Chondrocyte (in vitro differentiated cells): ENCODE measurements around the gene RER1. TPM values are rescaled to one million over a fixed set of nuclear protein-coding genes. Genes with fewer than 3 reads are reported as not detected.

ENCODE experiments used
- DNase-seq: peaks from one replicate; pipeline ENCODE4 v3.0.0; 2021; ENCODE audit warnings: mixed read lengths, low spot score
- H3K27ac Mint-ChIP-seq: one replicate; pipeline ENCODE4 v1.8.0; 2021; ENCODE audit warnings: mild to moderate bottlenecking, moderate library complexity, mixed read lengths; ENCODE audit not compliant: unreplicated experiment
- H3K27me3 Mint-ChIP-seq: 2 replicates; pipeline ENCODE4 v1.8.0; 2021; ENCODE audit warnings: low read depth, mixed read lengths
- H3K36me3 Mint-ChIP-seq: 2 replicates; pipeline ENCODE4 v1.8.0; 2021; ENCODE audit warnings: low read depth, mixed read lengths
- H3K4me1 Mint-ChIP-seq: 2 replicates; pipeline ENCODE4 v1.8.0; 2021; ENCODE audit warnings: low read depth, mild to moderate bottlenecking, mixed read lengths
- H3K4me3 Mint-ChIP-seq: one replicate; pipeline ENCODE4 v1.8.0; 2021; ENCODE audit warnings: mild to moderate bottlenecking, moderate library complexity, mixed read lengths; ENCODE audit not compliant: unreplicated experiment
- H3K9me3 Mint-ChIP-seq: 2 replicates; pipeline ENCODE4 v1.8.0; 2021; ENCODE audit warnings: low read depth, mixed read lengths
- total RNA-seq: library from RNA; stranded (reverse); gene quantifications from 3 replicates; pipeline ENCODE4 v1.2.1, GENCODE V29; 2021
- TF ChIP-seq, protein P1 (sequence below): fragments of 200-600 bp; sonication (generic); IDR thresholded peaks from 2 replicates; pipeline ENCODE4 v1.5.0; 2021; ENCODE audit warnings: antibody characterized with exemption, mild to moderate bottlenecking, moderate library complexity

The RER1 gene
- total RNA-seq, 1 donor from 2014 or later, result 158 TPM

DNA sequence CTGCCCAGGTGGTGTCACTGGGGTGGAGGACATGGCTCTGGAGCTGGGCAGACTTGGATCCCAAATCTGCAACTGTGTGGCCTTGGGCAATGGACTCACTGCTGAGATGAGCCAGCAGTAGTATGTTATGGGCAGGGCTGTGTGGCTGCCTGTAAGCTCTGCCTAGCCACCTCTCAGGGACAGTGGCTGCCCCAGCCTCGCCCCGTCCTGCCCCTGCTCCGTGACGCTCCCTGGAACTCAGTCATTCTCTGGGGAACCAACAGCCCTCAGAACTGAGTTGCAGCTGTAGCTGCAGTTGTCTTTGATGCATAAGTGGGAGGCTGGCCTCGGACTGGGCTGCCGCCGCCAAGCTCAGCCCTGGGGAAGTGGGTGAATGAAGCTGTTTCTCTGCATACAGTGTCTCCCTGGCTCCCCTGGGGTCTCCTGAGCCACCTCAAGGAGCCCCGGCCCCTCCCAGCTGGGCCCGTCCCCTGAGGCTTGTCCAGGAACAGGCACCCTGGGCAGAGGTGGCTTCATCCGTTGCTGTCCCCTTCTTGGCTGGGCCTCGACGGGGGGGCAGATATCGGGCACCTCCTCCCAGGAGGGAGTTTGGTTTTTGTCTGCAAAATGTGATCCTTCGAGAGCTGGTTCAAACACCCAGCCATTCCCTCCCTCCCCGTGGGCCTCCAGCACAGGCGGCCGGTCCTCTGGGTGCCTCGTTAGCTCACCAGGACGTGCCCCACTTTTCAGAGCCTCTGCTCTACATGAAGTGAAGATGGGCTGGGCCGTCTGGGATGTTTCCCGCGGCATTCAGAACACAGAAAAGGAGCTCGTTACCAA lies 58.2 kb downstream of the RER1 start:
- H3K4me3 Mint-ChIP-seq, result no peak overlapping the region
- no peaks in the 10 kb centered on the region for H3K36me3 Mint-ChIP-seq
- no peak for DNase-seq
- no peaks in the 10 kb centered on the region for H3K27me3 Mint-ChIP-seq
- TF ChIP-seq, protein P1, sequence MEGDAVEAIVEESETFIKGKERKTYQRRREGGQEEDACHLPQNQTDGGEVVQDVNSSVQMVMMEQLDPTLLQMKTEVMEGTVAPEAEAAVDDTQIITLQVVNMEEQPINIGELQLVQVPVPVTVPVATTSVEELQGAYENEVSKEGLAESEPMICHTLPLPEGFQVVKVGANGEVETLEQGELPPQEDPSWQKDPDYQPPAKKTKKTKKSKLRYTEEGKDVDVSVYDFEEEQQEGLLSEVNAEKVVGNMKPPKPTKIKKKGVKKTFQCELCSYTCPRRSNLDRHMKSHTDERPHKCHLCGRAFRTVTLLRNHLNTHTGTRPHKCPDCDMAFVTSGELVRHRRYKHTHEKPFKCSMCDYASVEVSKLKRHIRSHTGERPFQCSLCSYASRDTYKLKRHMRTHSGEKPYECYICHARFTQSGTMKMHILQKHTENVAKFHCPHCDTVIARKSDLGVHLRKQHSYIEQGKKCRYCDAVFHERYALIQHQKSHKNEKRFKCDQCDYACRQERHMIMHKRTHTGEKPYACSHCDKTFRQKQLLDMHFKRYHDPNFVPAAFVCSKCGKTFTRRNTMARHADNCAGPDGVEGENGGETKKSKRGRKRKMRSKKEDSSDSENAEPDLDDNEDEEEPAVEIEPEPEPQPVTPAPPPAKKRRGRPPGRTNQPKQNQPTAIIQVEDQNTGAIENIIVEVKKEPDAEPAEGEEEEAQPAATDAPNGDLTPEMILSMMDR, result no peak
- H3K27ac Mint-ChIP-seq, result peak overlapping the region; percentile 51
- H3K9me3 Mint-ChIP-seq, result no peaks in the 10 kb centered on the region
- peaks cover 57% of the 10 kb centered on the region for H3K4me1 Mint-ChIP-seq

DNA sequence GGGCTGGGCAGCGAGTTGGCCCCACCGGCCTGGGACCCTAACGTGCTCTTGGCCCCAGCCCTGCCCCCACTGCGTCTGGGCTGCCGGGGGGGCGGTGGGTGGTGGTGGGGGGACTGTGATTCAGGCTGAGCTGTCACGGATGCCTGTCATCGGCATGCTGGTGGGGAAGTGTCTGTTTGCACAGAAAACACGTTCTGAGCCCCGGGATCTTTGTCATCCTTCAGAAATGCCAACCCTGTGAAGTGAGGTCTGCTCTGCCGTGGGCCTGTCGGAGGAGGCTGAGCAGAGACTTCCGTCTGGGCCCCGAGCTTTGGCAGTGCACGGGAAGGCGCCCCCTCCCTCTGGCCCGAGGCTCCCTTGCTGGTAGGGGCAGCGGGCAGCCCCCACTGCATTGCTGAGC lies 60.1 kb downstream of the RER1 start:
- no peak for DNase-seq
- TF ChIP-seq, protein P1, result no peak
- Mint-ChIP-seq H3K4me1 (peaks cover 52% of the 10 kb centered on the region), H3K9me3 (no peaks in the 10 kb centered on the region), H3K27me3 (no peaks in the 10 kb centered on the region), H3K27ac (peak overlapping the region; percentile 85), H3K4me3 (no peak overlapping the region), H3K36me3 (no peaks in the 10 kb centered on the region)

DNA sequence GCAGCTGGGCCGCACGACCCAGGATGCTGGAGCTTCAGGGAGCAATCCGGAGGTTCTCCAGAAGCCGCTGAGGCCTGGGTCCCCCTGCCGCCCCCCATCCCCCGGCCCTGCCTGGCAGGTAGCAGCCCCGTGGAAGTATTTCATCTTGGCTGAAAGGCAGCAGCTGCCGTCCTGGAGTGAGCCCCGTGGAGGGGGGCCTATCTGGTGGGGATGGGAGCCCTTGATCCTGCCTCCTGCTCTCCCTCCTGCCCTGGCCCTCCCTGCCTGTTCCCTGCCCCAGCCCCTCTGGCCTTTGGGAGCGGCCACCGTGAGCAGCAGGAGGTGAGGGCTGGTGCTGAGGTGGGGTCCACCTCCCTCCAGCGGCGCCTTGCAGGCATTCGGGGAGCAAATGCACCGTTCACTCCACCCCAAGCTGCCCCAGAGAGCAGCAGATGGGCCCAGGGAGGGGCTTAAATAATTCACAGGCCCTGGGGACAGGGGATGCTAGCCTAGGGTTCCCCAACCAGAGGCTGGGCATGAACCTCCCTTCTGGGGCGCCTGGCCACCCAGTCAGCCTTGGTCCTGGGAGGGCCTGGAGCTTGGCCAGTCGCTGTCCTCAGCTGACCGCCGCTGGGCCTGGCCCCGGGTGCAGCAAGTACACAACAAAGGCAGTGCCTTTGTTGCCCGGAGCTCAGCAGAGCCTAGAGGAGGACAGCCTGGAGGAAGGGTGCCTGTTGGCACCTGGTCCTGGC lies 60.7 kb downstream of the RER1 start:
- Mint-ChIP-seq H3K27me3 (no peaks in the 10 kb centered on the region), H3K4me1 (peaks cover 47% of the 10 kb centered on the region), H3K9me3 (no peaks in the 10 kb centered on the region), H3K27ac (peak overlapping the region; percentile 85), H3K4me3 (no peak overlapping the region), H3K36me3 (no peaks in the 10 kb centered on the region)
- DNase-seq, result no peak
- TF ChIP-seq, protein P1, result no peak

DNA sequence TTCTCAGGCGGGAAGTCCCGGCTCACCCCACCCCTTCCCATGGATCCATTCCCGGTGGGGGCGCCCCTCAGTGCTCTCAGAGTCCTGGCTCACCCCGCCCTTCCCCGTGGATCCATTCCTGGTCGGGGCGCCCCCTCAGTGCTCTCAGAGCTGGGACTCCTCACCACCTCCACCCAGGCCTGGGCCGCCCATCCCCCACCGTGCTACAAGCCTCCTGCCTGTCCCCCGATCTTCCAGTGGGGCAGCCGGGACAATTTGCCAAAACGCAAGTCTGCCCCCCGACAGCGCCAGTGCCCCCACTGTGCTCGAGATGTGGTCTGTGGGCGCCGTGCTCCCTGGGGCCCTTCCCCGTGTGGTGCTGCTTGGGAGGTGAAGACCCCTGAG lies 61.3 kb downstream of the RER1 start:
- H3K36me3 Mint-ChIP-seq, result no peaks in the 10 kb centered on the region
- H3K27ac Mint-ChIP-seq, result peak overlapping the region; percentile 27
- peaks cover 41% of the 10 kb centered on the region for H3K4me1 Mint-ChIP-seq
- TF ChIP-seq, protein P1, result no peak
- no peaks in the 10 kb centered on the region for H3K9me3 Mint-ChIP-seq
- H3K27me3 Mint-ChIP-seq, result no peaks in the 10 kb centered on the region
- no peak overlapping the region for H3K4me3 Mint-ChIP-seq
- no peak for DNase-seq

DNA sequence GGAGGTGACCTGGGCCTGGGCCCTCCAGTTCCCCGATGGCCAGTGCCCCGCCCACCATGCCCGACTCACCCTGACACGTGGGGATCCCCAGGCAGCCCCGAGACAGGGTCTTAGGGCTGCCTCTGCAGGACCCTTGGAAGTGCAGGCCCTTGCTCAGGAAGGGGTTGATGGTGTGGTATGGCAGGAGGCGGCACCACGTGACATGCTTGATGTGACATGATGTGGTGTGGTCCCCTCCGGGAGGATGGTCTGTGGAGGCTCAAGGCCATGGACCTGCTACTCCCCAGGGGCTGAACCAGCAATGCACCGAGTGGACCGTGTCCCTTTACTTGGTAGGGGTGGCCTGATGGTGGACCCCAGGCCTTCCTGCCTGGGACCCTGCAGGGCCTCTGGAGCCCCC lies 62.6 kb downstream of the RER1 start:
- Mint-ChIP-seq H3K4me1 (peaks cover 34% of the 10 kb centered on the region), H3K36me3 (no peaks in the 10 kb centered on the region)
- TF ChIP-seq, protein P1, result no peak

More for the DNA sequence above, 62.6 kb downstream of the RER1 start:
- H3K4me3 Mint-ChIP-seq, result no peak overlapping the region
- H3K27me3 Mint-ChIP-seq, result no peaks in the 10 kb centered on the region
- DNase-seq, result no peak
- no peaks in the 10 kb centered on the region for H3K9me3 Mint-ChIP-seq
- no peak overlapping the region for H3K27ac Mint-ChIP-seq

Other genes with a start within 250 kb of the RER1 start
- gene FAAP20, start 197.1 kb upstream of the RER1 start, total RNA-seq, result 48.4 to 76.1 TPM (median 69.2 TPM) in 3 replicates
- 112 to 135 TPM (median 116 TPM) in 3 replicates for gene SKI, start 163.5 kb upstream of the RER1 start, total RNA-seq
- 6.7 to 10.0 TPM (median 8.1 TPM) in 3 replicates for gene MORN1, start 287 bp upstream of the RER1 start, total RNA-seq
- 20.6 to 33.0 TPM (median 23.4 TPM) in 3 replicates for gene PEX10, start 20.7 kb downstream of the RER1 start, total RNA-seq
- 2.4 to 3.4 TPM (median 3.2 TPM) in 3 replicates for gene PLCH2, start 84.4 kb downstream of the RER1 start, total RNA-seq
- 19.6 to 32.6 TPM (median 20.5 TPM) in 3 replicates for gene PANK4, start 134.8 kb downstream of the RER1 start, total RNA-seq
- gene HES5, start 138.4 kb downstream of the RER1 start, total RNA-seq, result not detected in 3 replicates
- 0.95 to 2.5 TPM (median 1.1 TPM) in 3 replicates for gene TNFRSF14, start 164.5 kb downstream of the RER1 start, total RNA-seq
- 20.4 to 25.6 TPM (median 22.4 TPM) in 3 replicates for gene PRXL2B, start 194.9 kb downstream of the RER1 start, total RNA-seq
- 0.62 to 0.92 TPM in 2 of 3 replicates, not detected in the other for gene MMEL1, start 241.2 kb downstream of the RER1 start, total RNA-seq